ENCODE results near the gene RXRA. TPM values are rescaled to one million over a fixed set of nuclear protein-coding genes. Genes with fewer than 3 reads are reported as not detected.
"Not testable (repeated sequence)": the region's sequence is repeated elsewhere in the genome, so short reads cannot be mapped to it uniquely, and the experiment has no call there.

The RXRA gene
- total RNA-seq, 1 donor from 2014 or later: 49.4 TPM

- no peak overlapping the region for H3K27ac ChIP-seq
- H3K9me3 ChIP-seq: no peaks in the 10 kb centered on the region
- no peaks in the 10 kb centered on the region for H3K36me3 ChIP-seq
- no peaks in the 10 kb centered on the region for H3K4me1 ChIP-seq
- DNase-seq (ENCODE audit: extremely low spot score in 2 of 2): no peak
- intact Hi-C loops (cut with DNase I): loop anchor here (5.0 kb wide), 1 partner anchor 113 kb away; no protein-coding TSS in a partner anchor
- no peak overlapping the region for H3K4me3 ChIP-seq
- H3K27me3 ChIP-seq: no peaks in the 10 kb centered on the region
- TF ChIP-seq CTCF (IDR thresholded peaks at IDR 0.05): no peak
- TF ChIP-seq POLR2AphosphoS5 (IDR thresholded peaks at IDR 0.05; ENCODE audit: insufficient read depth in 1 of 2, low read depth in 1 of 2): no peak
- TF ChIP-seq POLR2A (IDR thresholded peaks at IDR 0.05): no peak
Measured at GRCh38 chr9:134305533-134305932, 20.7 kb upstream of the RXRA start.

GRCh38 chr9:134306042-134306441 lies 20.2 kb upstream of the RXRA start:
- not testable (repeated sequence) for H3K4me1 ChIP-seq; H3K4me3 ChIP-seq; H3K27me3 ChIP-seq; H3K36me3 ChIP-seq; H3K9me3 ChIP-seq; H3K27ac ChIP-seq; DNase-seq (ENCODE audit: extremely low spot score in 2 of 2)
- intact Hi-C loops (cut with DNase I): loop anchor here (5.0 kb wide), 1 partner anchor 114 kb away; no protein-coding TSS in a partner anchor

GRCh38 chr9:134306636-134307600 lies 19.3 kb upstream of the RXRA start:
- no peaks in the 10 kb centered on the region for H3K27me3 ChIP-seq
- H3K9me3 ChIP-seq: no peaks in the 10 kb centered on the region
- TF ChIP-seq CTCF (IDR thresholded peaks at IDR 0.05) (no peak), POLR2AphosphoS5 (IDR thresholded peaks at IDR 0.05; ENCODE audit: insufficient read depth in 1 of 2, low read depth in 1 of 2) (no peak), POLR2A (IDR thresholded peaks at IDR 0.05) (no peak)
- H3K36me3 ChIP-seq: no peaks in the 10 kb centered on the region
- DNase-seq (ENCODE audit: extremely low spot score in 2 of 2): no peak
- intact Hi-C loops (cut with DNase I): loop anchor here (5.0 kb wide), 1 partner anchor 115 kb away; no protein-coding TSS in a partner anchor
- no peak overlapping the region for H3K27ac ChIP-seq
- H3K4me3 ChIP-seq: no peak overlapping the region
- H3K4me1 ChIP-seq: no peaks in the 10 kb centered on the region

GRCh38 chr9:134307674-134308638 lies 18.3 kb upstream of the RXRA start:
- DNase-seq (ENCODE audit: extremely low spot score in 2 of 2): no peak
- Histone ChIP-seq H3K27ac (no peak overlapping the region), H3K27me3 (no peaks in the 10 kb centered on the region), H3K4me3 (no peak overlapping the region), H3K36me3 (no peaks in the 10 kb centered on the region), H3K9me3 (no peaks in the 10 kb centered on the region), H3K4me1 (no peaks in the 10 kb centered on the region)
- no peak for TF ChIP-seq CTCF (IDR thresholded peaks at IDR 0.05)
- no peak for TF ChIP-seq POLR2A (IDR thresholded peaks at IDR 0.05)
- TF ChIP-seq POLR2AphosphoS5 (IDR thresholded peaks at IDR 0.05; ENCODE audit: insufficient read depth in 1 of 2, low read depth in 1 of 2): no peak
- intact Hi-C loops (cut with DNase I): loop anchor here (5.0 kb wide), 1 partner anchor 116 kb away; no protein-coding TSS in a partner anchor

GRCh38 chr9:134308639-134309220 lies 17.5 kb upstream of the RXRA start:
- DNase-seq (ENCODE audit: extremely low spot score in 2 of 2); H3K27ac ChIP-seq; H3K27me3 ChIP-seq; H3K4me3 ChIP-seq; H3K4me1 ChIP-seq; H3K36me3 ChIP-seq; H3K9me3 ChIP-seq: not testable (repeated sequence)
- intact Hi-C loops (cut with DNase I): loop anchor here (5.0 kb wide), 1 partner anchor 116 kb away; no protein-coding TSS in a partner anchor

Measured in vagina (tissue), 2 donors.